HL-60/S4 (cell line): ENCODE results near the gene ZNF814.
"Not testable (repeated sequence)": the region's sequence is repeated elsewhere in the genome, so short reads cannot be mapped to it uniquely, and the experiment has no call there.

ENCODE experiments used
- in situ Hi-C: fragments of 300-500 bp; cut with MboI; formaldehyde crosslinking; loops from 2 replicates; pipeline ENCODE4 v1.14.3; 2022; ENCODE audit warnings: low sequenced_read_pairs

ZNF814 gene

GRCh38 chr19:57819475-57820148 is 69.2 kb downstream of the ZNF814 start:
- in situ Hi-C loops = no loop called here

- in situ Hi-C loops = no loop called here
These were observed 70.5 kb downstream of the ZNF814 start for GRCh38 chr19:57818378-57818777.

- in situ Hi-C loops = no loop called here
These were observed 70.9 kb downstream of the ZNF814 start for GRCh38 chr19:57817976-57818375.

- in situ Hi-C loops = no loop called here
These were observed 72.2 kb downstream of the ZNF814 start for GRCh38 chr19:57816652-57817051.

- in situ Hi-C loops = no loop called here
These were observed 73.4 kb downstream of the ZNF814 start for GRCh38 chr19:57815247-57816075.

GRCh38 chr19:57814505-57815246 is 74.2 kb downstream of the ZNF814 start, which contains the start of gene ZNF552:
TSS of gene ZNF552 (minus strand) at chr19:57814913. CDS start at chr19:57814743, 170 bp downstream.
- in situ Hi-C loops = no loop called here

GRCh38 chr19:57813919-57814504 is 74.8 kb downstream of the ZNF814 start:
- in situ Hi-C loops = no loop called here

GRCh38 chr19:57812975-57813820 is 75.6 kb downstream of the ZNF814 start:
- in situ Hi-C loops = not testable (repeated sequence)

- in situ Hi-C loops = no loop called here
These were observed 76.6 kb downstream of the ZNF814 start for GRCh38 chr19:57812226-57812625.

GRCh38 chr19:57810410-57811295 is 78.2 kb downstream of the ZNF814 start:
- in situ Hi-C loops = not testable (repeated sequence)

- in situ Hi-C loops = no loop called here
These were observed 81.3 kb downstream of the ZNF814 start for GRCh38 chr19:57807541-57807940.

GRCh38 chr19:57803594-57804325 is 85.1 kb downstream of the ZNF814 start:
- in situ Hi-C loops = no loop called here

GRCh38 chr19:57803265-57803593 is 85.6 kb downstream of the ZNF814 start:
- in situ Hi-C loops = no loop called here

GRCh38 chr19:57802269-57802668 is 86.6 kb downstream of the ZNF814 start:
- in situ Hi-C loops = no loop called here

GRCh38 chr19:57800696-57801095 is 88.1 kb downstream of the ZNF814 start:
- in situ Hi-C loops = no loop called here
